Activated T-cell treated with anti-CD3 and anti-CD28 coated beads for 48 hours (primary cell): Measurements from ENCODE around the gene ITGA1.
"Not testable (repeated sequence)": the region's sequence is repeated elsewhere in the genome, so short reads cannot be mapped to it uniquely, and the experiment has no call there.

Source experiments
- DNase-seq: peaks from one replicate; pipeline ENCODE4 v3.0.0-alpha.2; 2020; ENCODE audit warnings: low read depth

Gene ITGA1

DNA sequence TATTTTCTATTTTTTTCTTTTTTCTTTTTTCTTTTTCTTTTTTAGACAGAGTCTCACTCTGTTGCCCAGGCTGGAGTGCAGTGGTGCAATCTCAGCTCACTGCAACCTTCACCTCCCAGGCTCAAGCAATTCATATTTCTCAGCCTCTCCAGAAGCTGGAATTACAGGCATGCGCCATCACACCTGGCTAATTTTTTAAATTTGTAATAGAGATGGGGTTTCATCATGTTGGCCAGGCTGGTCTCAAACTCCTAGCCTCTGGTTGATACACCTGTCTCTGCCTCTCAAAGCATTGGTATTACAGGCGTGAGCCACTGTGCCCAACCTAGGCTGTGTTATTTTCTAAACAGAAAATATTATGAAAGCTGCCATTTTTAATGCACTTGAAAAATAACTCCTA is 78.3 kb downstream of the ITGA1 start:
- not testable (repeated sequence) for DNase-seq

DNA sequence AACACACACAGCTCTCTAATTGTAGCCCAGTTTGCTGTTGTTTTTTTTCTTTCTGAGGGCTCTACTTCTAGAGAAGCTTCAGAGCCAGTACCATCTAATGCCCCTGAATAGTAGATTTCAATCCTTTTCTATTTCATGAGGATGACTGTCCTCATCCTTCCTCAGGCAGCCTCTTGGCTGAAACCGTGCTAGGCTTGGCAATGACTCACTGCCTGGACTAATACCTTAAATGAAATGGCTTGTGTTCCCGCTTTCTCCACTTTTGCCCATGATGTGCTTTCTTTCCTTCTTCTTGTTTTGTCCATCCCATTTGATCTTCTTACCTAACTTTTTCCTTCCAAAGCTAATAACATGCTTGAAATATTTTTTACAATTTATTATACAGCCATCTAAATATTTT is 80.1 kb downstream of the ITGA1 start:
- DNase-seq: no peak

DNA sequence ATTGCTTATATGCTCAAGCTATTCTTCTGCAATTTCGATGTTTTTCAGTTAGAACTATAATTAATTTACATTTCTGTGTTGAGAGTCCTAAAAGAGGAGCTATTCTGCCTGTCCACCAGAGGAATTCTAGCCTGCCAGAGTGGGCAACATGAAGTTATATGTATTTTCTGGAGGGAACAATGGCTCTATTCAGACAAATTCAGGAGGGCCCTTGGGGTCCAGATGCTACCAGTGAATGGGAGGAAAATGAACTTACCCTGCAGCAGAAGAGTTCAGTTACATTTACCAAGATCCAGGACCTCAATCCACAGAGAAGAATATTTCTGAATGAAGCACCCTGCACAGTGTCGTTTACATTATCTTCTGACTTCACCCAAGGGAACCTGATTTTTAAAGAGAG is 80.7 kb downstream of the ITGA1 start:
- DNase-seq: no peak

DNA sequence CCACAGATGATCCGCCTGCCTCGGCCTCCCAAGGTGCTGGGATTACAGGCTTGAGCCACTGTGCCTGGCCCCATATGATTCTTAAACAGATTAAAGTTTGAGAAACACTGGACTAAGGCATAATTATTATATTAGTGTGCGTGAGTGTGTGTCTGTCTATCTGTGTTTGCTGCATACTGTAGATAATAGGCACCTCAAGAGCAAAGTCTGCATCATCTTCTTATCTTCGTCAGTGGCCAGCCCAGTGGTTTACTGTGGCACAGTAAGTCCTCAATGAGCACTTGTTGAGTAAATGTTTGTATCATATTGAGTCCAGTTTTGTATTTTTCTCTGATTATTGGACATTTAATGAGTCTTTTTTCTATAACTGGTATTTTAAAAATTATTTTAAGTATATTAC is 81.7 kb downstream of the ITGA1 start:
- no peak for DNase-seq

DNA sequence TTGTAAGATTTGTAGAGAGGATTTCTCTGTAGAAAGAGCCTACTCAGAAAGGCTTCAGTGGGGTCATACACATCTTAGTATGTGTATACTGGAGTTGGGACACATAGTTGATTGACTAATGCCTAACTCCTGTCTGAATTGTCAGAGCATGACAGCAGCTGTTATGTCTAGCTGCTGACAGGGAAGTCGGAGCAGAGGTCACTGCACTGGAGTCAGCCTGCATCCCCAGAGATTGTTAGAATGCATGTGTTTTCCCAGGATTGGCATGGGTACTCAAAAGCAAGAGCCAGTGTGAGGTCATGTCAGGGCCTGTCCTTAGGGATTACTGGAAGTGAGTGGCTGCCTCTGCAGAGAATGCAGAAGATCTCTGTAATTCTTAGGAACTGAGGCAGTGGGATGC is 82.7 kb downstream of the ITGA1 start:
- DNase-seq: no peak

DNA sequence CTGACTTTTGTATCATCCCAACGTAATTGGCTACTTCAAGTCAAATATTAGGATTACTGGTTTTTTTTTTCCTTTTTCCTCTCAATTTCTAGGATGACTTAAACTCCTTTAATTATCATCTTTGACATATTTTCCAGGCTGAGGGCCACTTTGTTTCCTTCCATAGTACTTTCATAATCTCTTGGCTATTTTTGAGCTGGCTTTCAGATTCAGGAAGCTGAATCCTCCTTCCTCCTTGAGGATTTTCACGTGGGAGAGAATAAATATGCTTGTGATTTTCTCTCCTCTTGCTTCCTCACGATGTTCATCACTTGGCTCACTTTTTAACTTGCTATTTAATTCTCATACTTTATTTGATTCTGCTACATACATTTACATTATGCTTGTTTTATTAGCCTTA is 88.1 kb downstream of the ITGA1 start:
- DNase-seq: no peak

DNA sequence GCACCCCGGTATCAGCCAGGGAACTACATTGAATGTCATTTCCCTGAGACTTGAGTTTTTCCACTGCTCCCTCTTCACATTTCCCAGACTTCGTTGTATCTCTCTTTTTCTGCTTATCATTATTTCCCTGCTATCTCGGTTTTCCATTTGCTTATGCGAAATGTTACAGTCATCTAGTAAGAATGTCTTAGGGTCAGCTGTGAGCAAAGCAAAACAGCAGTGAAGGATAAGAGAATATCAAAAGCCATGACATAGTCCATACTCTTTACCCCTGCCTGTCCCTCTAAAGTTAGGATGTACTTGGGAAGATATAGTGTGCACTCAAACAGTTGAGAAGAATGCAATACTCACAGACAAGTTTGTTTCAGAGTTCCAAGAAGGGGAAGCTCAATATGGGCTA is 88.7 kb downstream of the ITGA1 start:
- DNase-seq: no peak

DNA sequence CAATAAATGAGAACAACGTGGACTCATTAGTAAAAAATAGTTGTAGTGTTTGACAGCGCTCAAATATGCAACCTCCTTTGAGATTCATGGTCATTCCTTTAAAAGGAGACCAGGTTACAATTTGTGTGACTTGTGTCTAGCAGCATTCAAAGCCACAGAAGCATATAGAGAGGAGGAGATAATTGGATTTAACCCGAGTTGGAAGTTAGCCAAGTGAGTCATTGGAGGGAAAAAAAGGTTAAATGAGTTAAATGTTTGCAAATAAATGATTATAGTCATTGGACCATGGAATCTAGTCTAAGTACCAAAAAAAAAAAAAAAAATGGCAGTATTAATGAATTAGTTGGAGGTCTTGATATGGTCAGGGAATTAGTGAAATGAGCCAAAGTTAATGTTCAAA is 90.9 kb downstream of the ITGA1 start:
- no peak for DNase-seq

DNA sequence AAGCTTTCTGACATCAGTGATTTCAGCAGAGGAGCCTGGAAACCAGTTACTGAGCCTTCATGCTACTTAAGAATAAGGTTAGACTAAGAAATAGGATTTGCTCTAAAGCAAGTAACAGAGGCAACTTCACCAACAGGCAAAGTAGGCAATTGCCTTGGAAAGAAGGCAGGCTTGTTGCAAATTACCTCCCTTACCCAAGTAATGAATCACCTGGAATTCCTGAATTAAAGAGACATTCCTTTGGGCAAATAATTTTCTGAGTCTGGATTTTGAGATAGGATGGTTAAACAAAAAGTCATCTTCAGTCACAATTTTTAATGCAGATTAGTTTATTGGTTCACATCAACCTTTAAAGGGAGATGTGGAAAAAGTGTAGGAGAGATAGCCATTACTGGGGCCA is 92.8 kb downstream of the ITGA1 start:
- no peak for DNase-seq

DNA sequence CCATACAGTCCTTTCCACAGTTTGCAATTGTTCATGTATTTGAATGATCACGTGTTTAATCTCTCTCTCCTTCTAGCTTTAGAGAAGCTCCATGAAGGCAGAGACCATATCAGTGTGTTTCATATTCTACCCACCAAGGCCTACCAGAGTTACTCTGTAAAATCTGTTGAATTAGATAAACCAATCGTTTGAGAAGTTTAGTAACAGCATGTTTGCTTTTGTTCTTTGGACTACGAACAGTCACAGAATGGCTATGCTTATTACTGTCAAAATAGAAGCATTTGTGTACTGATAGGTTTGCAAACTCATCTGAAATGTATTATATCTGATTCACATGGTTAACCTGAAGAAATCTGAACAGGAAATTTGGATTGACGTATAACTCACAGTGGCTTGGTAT is 93.8 kb downstream of the ITGA1 start:
- DNase-seq: no peak

DNA sequence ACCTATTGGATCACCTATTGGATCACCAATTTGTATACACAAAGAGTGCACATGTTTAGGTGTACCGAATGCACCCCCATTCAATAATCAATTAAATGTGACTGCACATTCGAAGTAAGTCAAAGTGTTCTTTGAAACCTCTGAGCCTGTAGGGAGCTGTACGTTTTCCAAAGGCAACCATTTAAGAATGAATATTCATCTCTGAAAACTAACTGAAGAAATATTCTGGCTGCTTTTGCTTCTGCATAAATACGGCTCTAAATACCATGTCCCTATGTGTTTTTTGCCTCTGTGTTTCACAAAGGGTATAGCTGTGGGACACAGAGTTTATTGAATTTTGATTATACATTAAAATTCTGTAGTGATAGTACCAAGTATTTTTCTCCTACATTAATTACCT is 95.4 kb downstream of the ITGA1 start:
- DNase-seq: no peak

DNA sequence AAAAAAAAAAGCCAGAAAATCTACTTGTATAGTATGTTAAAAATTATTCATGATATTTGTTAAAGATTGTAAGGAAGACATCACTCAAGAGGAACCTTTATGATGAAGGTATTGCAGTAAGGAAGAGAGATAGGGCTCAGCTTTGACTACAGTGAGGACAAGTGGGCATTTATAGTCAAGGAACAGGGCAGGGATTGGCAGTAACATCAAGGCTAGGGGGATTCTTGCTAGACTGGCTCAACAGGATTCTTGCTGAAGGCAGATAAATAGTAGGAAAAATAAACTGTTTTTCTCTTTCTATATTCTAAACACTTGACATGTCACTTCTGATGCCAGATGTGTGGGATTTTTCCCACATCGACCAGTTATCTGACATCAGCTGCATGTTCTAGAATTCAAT is 96.7 kb downstream of the ITGA1 start:
- no peak for DNase-seq

DNA sequence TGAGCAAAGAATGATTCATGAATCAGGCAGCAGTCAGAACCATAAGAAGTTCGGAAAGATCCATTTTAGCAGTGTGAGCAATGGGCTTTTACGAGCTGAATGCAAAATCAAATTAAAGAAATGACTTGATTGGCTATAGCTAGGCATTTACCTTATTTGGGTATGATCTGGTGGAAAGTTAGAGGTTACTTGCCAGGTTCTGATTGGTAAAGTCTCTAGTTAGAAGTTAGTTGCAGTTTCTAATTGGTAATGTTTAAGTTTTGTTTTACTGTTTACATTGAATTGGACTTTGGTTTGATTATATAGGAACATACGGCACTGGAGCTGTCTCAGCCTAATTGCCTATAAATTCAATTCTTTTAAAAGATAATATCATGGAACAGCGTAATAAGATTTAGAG is 97.9 kb downstream of the ITGA1 start:
- no peak for DNase-seq

DNA sequence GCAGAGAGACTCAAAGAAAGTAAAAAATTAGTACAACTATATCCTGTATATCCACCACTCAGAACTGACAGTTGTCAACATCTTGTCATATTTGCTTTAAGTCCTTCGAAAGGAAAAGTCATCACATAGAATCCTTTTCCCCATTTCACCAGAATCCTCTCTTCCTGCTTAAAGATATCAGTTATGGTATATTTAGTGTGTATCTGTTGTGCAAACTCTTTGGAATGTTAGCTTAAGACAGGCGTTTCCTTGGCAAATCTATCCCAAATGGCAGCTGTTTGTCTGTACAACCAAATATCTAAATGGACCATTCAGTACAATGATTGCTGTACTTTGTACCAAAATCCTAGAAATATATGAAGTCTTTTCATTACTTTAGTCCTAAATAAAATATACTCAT is 98.5 kb downstream of the ITGA1 start:
- DNase-seq: no peak

DNA sequence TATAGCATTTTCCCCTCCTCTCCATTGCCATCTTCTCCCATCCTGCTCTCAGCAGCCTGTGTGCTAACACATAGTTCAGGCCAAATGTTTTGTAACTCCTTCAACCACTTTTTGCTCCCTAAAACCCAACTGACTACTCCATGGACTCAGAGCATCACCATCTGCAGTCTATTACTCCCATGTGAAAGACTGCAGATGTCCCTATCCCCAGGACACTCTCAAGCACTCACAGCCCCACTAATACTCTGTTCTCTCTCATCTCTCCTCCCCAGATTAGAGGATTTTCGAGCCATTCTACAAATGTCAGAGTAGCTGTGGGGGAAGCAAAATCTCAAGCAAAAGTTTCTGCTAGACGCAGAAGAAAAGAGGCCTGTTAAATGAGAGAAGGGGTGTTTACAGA is 99.3 kb downstream of the ITGA1 start:
- DNase-seq: no peak

DNA sequence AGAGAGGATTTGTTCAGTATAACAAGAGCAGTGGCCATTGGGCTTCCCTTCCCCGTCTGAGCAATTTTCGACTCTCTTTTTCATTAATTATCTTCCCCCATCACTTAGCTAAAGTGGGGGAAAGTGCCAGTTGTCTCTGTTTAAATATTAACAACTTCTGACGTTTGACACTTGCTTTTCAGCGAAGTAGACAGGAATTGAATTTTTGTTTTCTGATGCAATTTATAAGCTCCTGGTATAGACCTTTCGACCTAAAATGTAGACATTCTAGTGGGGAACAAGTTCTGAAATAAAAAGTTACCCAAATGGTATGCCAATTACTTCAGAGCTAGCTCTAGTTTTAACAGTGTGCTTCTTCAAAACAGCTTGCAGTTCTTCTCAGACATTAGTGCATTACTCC is 100.6 kb downstream of the ITGA1 start:
- no peak for DNase-seq

DNA sequence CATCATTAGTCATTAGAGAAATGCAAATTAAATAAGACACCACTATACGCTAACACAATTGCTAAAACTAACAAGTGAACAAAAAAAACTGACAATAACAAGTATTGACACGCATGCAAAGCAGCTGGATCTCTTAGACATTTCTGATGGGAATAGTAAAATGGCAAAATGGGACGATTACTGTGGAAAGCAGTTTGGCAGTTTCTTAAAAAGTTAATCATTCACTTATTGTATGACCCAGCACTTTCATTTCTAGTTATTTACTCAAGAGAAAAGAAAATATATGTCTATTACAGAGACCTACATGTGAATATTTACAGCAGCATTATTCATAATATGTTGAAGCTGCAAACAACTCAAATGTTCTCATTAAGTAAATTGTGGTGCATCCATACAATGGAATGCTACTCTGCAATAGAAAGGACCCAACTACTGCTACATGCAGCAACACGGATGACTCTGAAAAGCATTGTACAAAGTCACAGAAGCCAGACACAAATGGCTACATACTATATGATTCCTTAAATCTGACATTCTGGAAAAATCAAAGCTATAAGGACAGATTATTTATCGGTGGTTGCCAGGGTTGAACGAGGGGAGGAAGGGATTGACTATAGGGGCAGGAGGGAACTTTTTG is 104.6 kb downstream of the ITGA1 start:
- no peak for DNase-seq

DNA sequence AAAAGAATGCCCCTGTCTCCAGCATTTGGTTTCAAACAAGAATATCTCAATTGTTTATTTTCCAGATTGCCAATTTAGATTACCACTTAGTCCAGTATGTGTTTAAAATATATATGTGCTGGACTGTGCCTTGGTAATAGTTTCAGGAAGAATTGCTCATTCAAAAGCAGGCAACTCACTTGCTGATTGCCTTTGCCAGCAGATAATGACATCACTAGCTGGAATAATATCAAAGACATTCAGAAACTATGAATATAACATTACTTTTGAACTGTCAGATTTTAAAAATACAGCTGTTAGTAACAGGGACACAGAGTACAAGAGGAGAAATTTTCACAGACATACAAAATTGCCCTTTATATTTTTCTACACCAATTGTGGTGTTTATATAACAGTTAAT is 105.4 kb downstream of the ITGA1 start:
- no peak for DNase-seq

DNA sequence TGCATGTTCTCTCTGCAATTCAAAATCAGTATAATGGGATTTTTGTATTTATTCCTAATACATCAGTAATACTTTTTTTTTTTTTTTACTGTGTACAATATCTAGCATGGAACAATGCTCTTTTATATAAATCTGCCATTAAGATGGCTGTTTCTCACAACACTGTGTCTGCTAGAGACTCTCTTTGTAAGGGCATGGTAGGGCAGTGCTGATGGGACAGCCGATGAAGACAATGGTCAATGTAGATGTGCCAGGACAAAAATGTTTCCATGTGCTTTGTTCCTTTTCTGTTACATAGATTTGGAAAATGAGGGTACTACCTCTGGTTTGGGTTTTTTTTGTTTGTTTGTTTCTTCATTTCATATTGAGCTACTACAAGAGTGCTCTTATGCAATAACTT is 106.1 kb downstream of the ITGA1 start:
- no peak for DNase-seq

DNA sequence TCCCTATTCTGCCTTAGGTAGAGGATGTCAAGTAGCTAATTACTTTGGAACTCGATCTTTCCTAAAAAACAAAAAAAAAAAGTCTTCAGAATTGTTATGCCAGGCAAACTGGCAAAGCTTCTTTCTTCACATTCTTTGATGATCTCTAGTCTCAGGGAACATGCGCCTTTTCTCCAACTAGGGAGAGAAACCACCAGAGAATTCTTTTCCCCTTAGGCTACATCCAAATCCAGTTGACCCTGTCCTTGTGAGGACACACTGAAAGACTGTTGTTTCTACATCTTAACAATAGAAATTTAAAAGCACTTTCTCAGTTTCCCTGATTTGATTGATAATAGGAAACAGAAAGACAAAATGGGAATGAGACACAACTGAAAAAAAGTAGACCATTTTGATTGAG is 106.7 kb downstream of the ITGA1 start:
- no peak for DNase-seq

DNA sequence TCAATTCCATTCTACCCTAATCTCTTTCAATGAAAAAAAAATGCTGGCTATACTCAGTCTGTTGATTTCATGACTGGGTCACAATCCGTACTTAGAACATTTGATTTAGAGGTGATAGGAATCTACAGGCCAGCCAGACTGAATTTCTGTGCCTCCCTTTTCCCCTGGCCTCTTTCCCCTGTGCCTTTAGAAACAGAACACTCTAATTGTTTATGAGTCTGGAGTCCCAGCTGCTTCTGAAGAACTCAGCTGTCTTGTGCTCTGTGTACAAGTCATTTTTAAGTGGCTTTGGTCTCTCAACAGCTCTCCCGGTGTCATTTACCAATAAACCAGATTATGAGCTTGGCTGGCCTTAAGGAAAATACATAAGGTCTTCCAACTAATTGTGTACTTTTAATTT is 107.4 kb downstream of the ITGA1 start:
- no peak for DNase-seq

DNA sequence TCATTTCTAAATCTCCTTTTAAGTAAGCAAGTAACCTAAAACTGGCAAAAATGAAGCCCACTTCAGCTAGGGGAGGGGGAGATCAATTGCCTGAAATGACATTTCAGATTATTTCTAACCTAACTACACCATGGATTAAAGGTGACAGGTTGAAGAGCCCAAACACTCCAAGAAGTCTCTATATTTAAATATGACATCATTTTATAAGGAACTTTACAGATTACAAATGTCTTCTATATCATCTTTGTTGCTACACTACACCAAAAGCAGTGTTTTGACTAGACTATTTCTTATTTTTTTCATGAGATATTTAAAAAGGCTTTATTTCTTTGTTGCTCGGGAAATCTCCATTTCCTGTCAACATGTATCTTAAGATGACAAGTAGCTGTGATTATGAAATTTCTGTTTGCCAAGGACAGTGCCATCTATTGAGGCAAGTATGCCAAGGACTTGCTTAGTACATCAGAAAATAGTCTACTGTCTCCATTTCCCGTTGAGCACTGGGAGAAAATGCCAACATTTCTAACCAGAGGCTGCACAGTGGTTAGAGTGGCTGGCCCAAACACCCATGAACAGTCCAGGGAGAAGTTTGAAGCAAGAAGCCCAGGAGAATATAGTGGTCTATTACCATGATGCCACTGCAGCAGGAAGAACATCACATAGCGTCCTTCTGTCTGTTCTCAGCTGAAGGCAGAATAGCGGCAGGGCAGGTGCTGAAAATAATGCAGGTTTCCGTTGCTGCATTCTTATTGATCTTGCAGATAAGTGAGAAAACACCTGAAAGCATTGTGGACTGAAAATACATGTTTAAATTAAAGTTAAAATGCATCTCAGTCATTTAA is 108.1 kb downstream of the ITGA1 start:
- no peak for DNase-seq

DNA sequence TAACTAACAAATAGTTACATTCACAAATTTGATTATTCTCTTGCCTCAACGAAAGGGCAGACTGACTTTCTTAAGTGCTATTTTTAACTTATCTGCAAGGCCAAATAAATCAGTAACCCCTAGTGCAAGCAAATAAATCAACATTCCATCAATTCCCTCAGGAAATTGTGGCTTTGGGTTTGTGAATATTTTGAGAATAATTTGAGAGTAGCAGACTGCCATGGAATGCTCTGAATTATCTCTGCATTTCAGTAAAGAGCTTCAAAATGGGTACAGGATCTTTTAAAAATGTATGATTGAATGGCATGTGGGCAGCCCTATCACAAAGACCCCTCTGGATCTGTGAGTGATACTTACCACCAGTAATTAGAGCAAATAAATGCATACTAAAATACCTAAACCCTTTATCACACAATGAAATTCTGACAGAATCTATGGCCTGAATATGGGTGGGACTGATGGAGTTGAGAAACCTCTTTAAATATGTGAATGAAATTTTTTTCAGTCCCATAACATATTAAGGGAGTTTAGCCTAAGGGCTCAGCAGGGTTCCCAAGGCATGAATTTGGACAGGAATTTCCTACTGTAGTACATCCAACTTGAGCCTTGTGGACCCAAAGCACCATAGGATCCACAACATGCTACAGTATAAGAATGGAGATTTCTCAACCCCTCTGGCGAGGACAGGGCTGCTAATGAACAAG is 109.0 kb downstream of the ITGA1 start:
- no peak for DNase-seq
